Naive thymus-derived CD4-positive, alpha-beta T cell (primary cell): ENCODE data around the gene PCMT1. TPM values are rescaled to one million over a fixed set of nuclear protein-coding genes. Genes with fewer than 3 reads are reported as not detected.
"Not testable (repeated sequence)": the region's sequence is repeated elsewhere in the genome, so short reads cannot be mapped to it uniquely, and the experiment has no call there.

Experiments used
- ATAC-seq: fragments of 150-1000 bp; cut with Tn5 transposase; 2 replicates; pipeline ENCODE4 v1.10.0; 2021; ENCODE audit warnings: mild to moderate bottlenecking, moderate library complexity
- CTCF ChIA-PET: fragments of 350-600 bp; sonication (Branson Sonifier 250); formaldehyde crosslinking; loops from one replicate; lab custom pipeline; 2021; ENCODE audit warnings: antibody characterized with exemption; lab: Charles Lee
- POLR2A ChIA-PET: fragments of 350-600 bp; sonication (Branson Sonifier 250); formaldehyde crosslinking; loops from one replicate; lab custom pipeline; 2021; ENCODE audit warnings: antibody characterized with exemption, inconsistent platforms; lab: Charles Lee
- DNase-seq, 9 donors: peaks; one replicate each; pipeline versions ENCODE4 v3.0.0 to v3.0.0-alpha.2; 2020 to 2022; ENCODE audit warnings: mixed read lengths in 1 of 9
- H3K27ac ChIP-seq: one replicate; pipeline ENCODE4 v1.7.0; 2013; ENCODE audit warnings: mild to moderate bottlenecking, low read depth, low read length, moderate library complexity
- H3K27me3 ChIP-seq, 2 donors: one replicate each; pipeline ENCODE4 v1.7.0; 2013; ENCODE audit warnings: low read length in 2 of 2, mild to moderate bottlenecking in 2 of 2, moderate library complexity in 2 of 2; ENCODE audit not compliant: control insufficient read depth in 2 of 2, insufficient read depth in 2 of 2
- H3K36me3 ChIP-seq, 3 experiments: 1 replicate in 2 of 3; 2 replicates in 1 of 3; pipeline ENCODE4 v1.7.0; 2013; ENCODE audit warnings: low read length in 3 of 3, mild to moderate bottlenecking in 3 of 3, moderate library complexity in 1 of 3; ENCODE audit not compliant: insufficient read depth in 3 of 3, control insufficient read depth in 2 of 3
- H3K4me1 ChIP-seq, 2 donors: one replicate each; pipeline ENCODE4 v1.7.0; 2013; ENCODE audit warnings: low read length in 2 of 2, mild to moderate bottlenecking in 2 of 2, moderate library complexity in 1 of 2; ENCODE audit not compliant: control insufficient read depth in 2 of 2, insufficient read depth in 2 of 2
- H3K4me3 ChIP-seq: 2 replicates; pipeline ENCODE4 v1.7.0; 2013; ENCODE audit warnings: mild to moderate bottlenecking, low read length
- H3K9me3 ChIP-seq, 3 experiments: 1 replicate in 2 of 3; 2 replicates in 1 of 3; pipeline ENCODE4 v1.7.0; 2013; ENCODE audit warnings: low read length in 3 of 3; ENCODE audit not compliant: control insufficient read depth in 2 of 3
- H3K27ac Mint-ChIP-seq, 9 donors: one replicate each; pipeline ENCODE4 v1.8.0; 2020 to 2022; ENCODE audit warnings: mixed read lengths in 9 of 9, mild to moderate bottlenecking in 8 of 9, moderate library complexity in 5 of 9, inconsistent platforms in 2 of 9
- H3K27me3 Mint-ChIP-seq, 5 donors: one replicate each; pipeline ENCODE4 v1.8.0; 2021 to 2022; ENCODE audit warnings: mixed read lengths in 5 of 5, mild to moderate bottlenecking in 1 of 5
- H3K36me3 Mint-ChIP-seq, 5 donors: one replicate each; pipeline ENCODE4 v1.8.0; 2020 to 2022; ENCODE audit warnings: mixed read lengths in 5 of 5, mild to moderate bottlenecking in 3 of 5, inconsistent platforms in 1 of 5
- H3K4me1 Mint-ChIP-seq, 7 donors: one replicate each; pipeline ENCODE4 v1.8.0; 2020 to 2022; ENCODE audit warnings: mixed read lengths in 7 of 7, mild to moderate bottlenecking in 3 of 7, inconsistent platforms in 1 of 7
- H3K4me3 Mint-ChIP-seq, 10 donors: one replicate each; pipeline ENCODE4 v1.8.0; 2020 to 2022; ENCODE audit warnings: mild to moderate bottlenecking in 10 of 10, mixed read lengths in 10 of 10, moderate library complexity in 6 of 10, inconsistent platforms in 2 of 10
- H3K9me3 Mint-ChIP-seq, 11 donors: one replicate each; pipeline ENCODE4 v1.8.0; 2020 to 2022; ENCODE audit warnings: mixed read lengths in 11 of 11, mild to moderate bottlenecking in 4 of 11, inconsistent platforms in 1 of 11, moderate library complexity in 1 of 11
- intact Hi-C, 2 donors: fragments of 100-400 bp; cut with micrococcal nuclease; formaldehyde crosslinking; loops; one replicate each; pipeline ENCODE4 v1.15.1; 2023
- polyA plus RNA-seq, 2 donors: library from polyadenylated mRNA; unstranded; fragments of 300-500 nt; fragmentation: Illumina TruSeq; gene quantifications; one replicate each; pipeline ENCODE4 v1.2.3, GENCODE V29; 2021
- total RNA-seq, 6 experiments: library from RNA in 5 of 6; stranded (reverse) in 5 of 6; gene quantifications; 1 replicate in 5 of 6; 2 replicates in 1 of 6; pipeline ENCODE4 v1.2.3 and lab custom pipeline; 2021 to 2026

The PCMT1 gene
- total and polyA plus RNA-seq, 7 experiments from 2014 or later: 26.6 to 135 (median 51.9) TPM

- POLR2A ChIA-PET, H3K36me3 Mint-ChIP-seq: not testable (repeated sequence)
These were observed 98.8 kb downstream of the PCMT1 start for GRCh38 chr6:149848343-149848742.

GRCh38 chr6:149851461-149852110 is 102.0 kb downstream of the PCMT1 start:
- ChIA-PET CTCF (no interaction called here), POLR2A (no interaction called here)
- H3K27me3 ChIP-seq: no peaks in the 10 kb centered on the region
- H3K4me3 ChIP-seq: no peak overlapping the region
- Mint-ChIP-seq H3K27ac (peak overlapping the region in 2 of 9 donors; percentile 9 to 26), H3K36me3 (peaks cover 0 to 6% (median 0%) of the 10 kb centered on the region in 5 donors), H3K27me3 (peaks cover 0 to 21% (median 3%) of the 10 kb centered on the region in 5 donors), H3K4me1 (peaks cover 5 to 33% (median 14%) of the 10 kb centered on the region in 7 donors), H3K4me3 (no peak overlapping the region), H3K9me3 (no peaks in the 10 kb centered on the region)
- H3K9me3 ChIP-seq: no peaks in the 10 kb centered on the region
- no peak overlapping the region for H3K27ac ChIP-seq
- DNase-seq (no peak), ATAC-seq (no peak)
- peaks cover 0 to 4% of the 10 kb centered on the region in 2 donors for H3K4me1 ChIP-seq
- no peaks in the 10 kb centered on the region for H3K36me3 ChIP-seq
- intact Hi-C loops: no loop called here

More at GRCh38 chr6:149848343-149848742, 98.8 kb downstream of the PCMT1 start:
- H3K9me3 ChIP-seq, H3K27ac Mint-ChIP-seq, H3K27ac ChIP-seq, H3K36me3 ChIP-seq, DNase-seq, CTCF ChIA-PET, H3K27me3 ChIP-seq, H3K4me3 ChIP-seq, H3K4me3 Mint-ChIP-seq, H3K9me3 Mint-ChIP-seq, H3K4me1 ChIP-seq, intact Hi-C loops, ATAC-seq: not testable (repeated sequence)
- Mint-ChIP-seq H3K27me3 (peaks cover 0 to 23% (median 0%) of the 10 kb centered on the region in 5 donors), H3K4me1 (peaks cover 5 to 21% (median 14%) of the 10 kb centered on the region in 7 donors)

GRCh38 chr6:149852180-149852579 is 102.6 kb downstream of the PCMT1 start:
- peaks cover 5 to 33% (median 14%) of the 10 kb centered on the region in 7 donors for H3K4me1 Mint-ChIP-seq
- H3K4me3 Mint-ChIP-seq: no peak overlapping the region
- Histone ChIP-seq H3K27me3 (no peaks in the 10 kb centered on the region), H3K36me3 (no peaks in the 10 kb centered on the region), H3K4me1 (peaks cover 0 to 4% of the 10 kb centered on the region in 2 donors), H3K27ac (no peak overlapping the region), H3K9me3 (no peaks in the 10 kb centered on the region), H3K4me3 (no peak overlapping the region)
- intact Hi-C loops: no loop called here
- ChIA-PET CTCF (no interaction called here), POLR2A (no interaction called here)
- ATAC-seq (peak; percentile 82), DNase-seq (peak in 2 of 9 donors; percentile 3 to 7)
- H3K27me3 Mint-ChIP-seq: peaks cover 0 to 21% (median 3%) of the 10 kb centered on the region in 5 donors
- peaks cover 0 to 6% (median 0%) of the 10 kb centered on the region in 5 donors for H3K36me3 Mint-ChIP-seq
- no peaks in the 10 kb centered on the region for H3K9me3 Mint-ChIP-seq
- H3K27ac Mint-ChIP-seq: peak overlapping the region in 1 of 9 donors; percentile 43

GRCh38 chr6:149852881-149853280 is 103.3 kb downstream of the PCMT1 start:
- no peak for ATAC-seq
- peaks cover 0 to 21% (median 3%) of the 10 kb centered on the region in 5 donors for H3K27me3 Mint-ChIP-seq
- H3K9me3 ChIP-seq: no peaks in the 10 kb centered on the region
- ChIA-PET CTCF (no interaction called here), POLR2A (no interaction called here)
- no peak overlapping the region for H3K27ac ChIP-seq
- H3K36me3 ChIP-seq: no peaks in the 10 kb centered on the region
- H3K4me3 ChIP-seq: no peak overlapping the region
- no peak overlapping the region for H3K27ac Mint-ChIP-seq
- DNase-seq: no peak
- H3K36me3 Mint-ChIP-seq: peaks cover 0 to 6% (median 0%) of the 10 kb centered on the region in 5 donors
- no peaks in the 10 kb centered on the region for H3K9me3 Mint-ChIP-seq
- peaks cover 5 to 33% (median 14%) of the 10 kb centered on the region in 7 donors for H3K4me1 Mint-ChIP-seq
- intact Hi-C loops: no loop called here
- no peak overlapping the region for H3K4me3 Mint-ChIP-seq
- H3K27me3 ChIP-seq: no peaks in the 10 kb centered on the region
- H3K4me1 ChIP-seq: peaks cover 0 to 4% of the 10 kb centered on the region in 2 donors

- CTCF ChIA-PET: interaction anchor here (0.6 to 1.0 kb wide), 2 partner anchors 18 to 158 kb away, joined by 3 read pairs; no protein-coding TSS in a partner anchor
- ATAC-seq: not testable (repeated sequence)
These were observed 104.5 kb downstream of the PCMT1 start for GRCh38 chr6:149854017-149854416.

GRCh38 chr6:149854532-149854931 is 105.0 kb downstream of the PCMT1 start:
- peaks cover 0 to 6% (median 0%) of the 10 kb centered on the region in 5 donors for H3K36me3 Mint-ChIP-seq
- ATAC-seq (no peak), DNase-seq (no peak)
- Histone ChIP-seq H3K4me1 (peaks cover 0 to 4% of the 10 kb centered on the region in 2 donors), H3K36me3 (no peaks in the 10 kb centered on the region), H3K4me3 (no peak overlapping the region), H3K27ac (no peak overlapping the region), H3K27me3 (no peaks in the 10 kb centered on the region), H3K9me3 (no peaks in the 10 kb centered on the region)
- peaks cover 5 to 33% (median 14%) of the 10 kb centered on the region in 7 donors for H3K4me1 Mint-ChIP-seq
- CTCF ChIA-PET: interaction anchor here (0.6 to 1.0 kb wide), 2 partner anchors 19 to 157 kb away, joined by 3 read pairs; no protein-coding TSS in a partner anchor
- H3K9me3 Mint-ChIP-seq: no peaks in the 10 kb centered on the region
- intact Hi-C loops: no loop called here
- H3K27ac Mint-ChIP-seq: no peak overlapping the region
- POLR2A ChIA-PET: no interaction called here
- peaks cover 0 to 26% (median 5%) of the 10 kb centered on the region in 5 donors for H3K27me3 Mint-ChIP-seq
- H3K4me3 Mint-ChIP-seq: no peak overlapping the region

More at GRCh38 chr6:149854017-149854416, 104.5 kb downstream of the PCMT1 start:
- H3K9me3 ChIP-seq, H3K9me3 Mint-ChIP-seq, POLR2A ChIA-PET, H3K4me3 ChIP-seq, H3K36me3 ChIP-seq, H3K27me3 ChIP-seq, H3K4me3 Mint-ChIP-seq, intact Hi-C loops, H3K27ac Mint-ChIP-seq, H3K36me3 Mint-ChIP-seq, H3K27ac ChIP-seq, DNase-seq, H3K4me1 ChIP-seq: not testable (repeated sequence)
- H3K27me3 Mint-ChIP-seq: peaks cover 0 to 26% (median 5%) of the 10 kb centered on the region in 5 donors
- peaks cover 5 to 33% (median 14%) of the 10 kb centered on the region in 7 donors for H3K4me1 Mint-ChIP-seq
